SK-N-SH treated with all-trans-retinoic acid at 6 μM for 48 hours (cell line): Measurements from ENCODE around the gene TUBGCP2.

Source experiments
- ATAC-seq: fragments of 200-7000 bp; cut with Tn5 transposase; 3 replicates; pipeline ENCODE4 v1.9.1; 2020; ENCODE audit warnings: mild to moderate bottlenecking, moderate library complexity
- ARNTL ChIP-seq: fragments of 450-650 bp; formaldehyde crosslinking; IDR thresholded peaks from 2 replicates; pipeline ENCODE4 v1.5.0; 2020; ENCODE audit warnings: low read depth, mild to moderate bottlenecking, moderate library complexity, borderline replicate concordance
- BACH2 ChIP-seq: fragments of 250-450 bp; sonication (Bioruptor Pico); IDR thresholded peaks from 2 replicates; pipeline ENCODE4 v1.9.0; 2021; ENCODE audit warnings: mild to moderate bottlenecking, borderline replicate concordance
- CSDC2 ChIP-seq: fragments of 250-450 bp; sonication (Bioruptor Pico); IDR thresholded peaks from 2 replicates; pipeline ENCODE4 v1.5.0; 2020; ENCODE audit warnings: mild to moderate bottlenecking, moderate library complexity
- ESRRG ChIP-seq: fragments of 250-450 bp; sonication (Bioruptor Pico); IDR thresholded peaks from 2 replicates; pipeline ENCODE4 v1.6.1; 2021; ENCODE audit warnings: mild to moderate bottlenecking
- ISL1 ChIP-seq: fragments of 250-450 bp; sonication (Bioruptor Pico); IDR thresholded peaks from 2 replicates; pipeline ENCODE4 v2.1.2; 2022; ENCODE audit warnings: mild to moderate bottlenecking, moderate library complexity
- OSR1 ChIP-seq: fragments of 250-450 bp; sonication (Bioruptor Pico); IDR thresholded peaks from 2 replicates; pipeline ENCODE4 v1.8.0; 2022; ENCODE audit warnings: moderate library complexity, mild to moderate bottlenecking, inconsistent platforms
- RARB ChIP-seq: fragments of 250-450 bp; sonication (Bioruptor Pico); IDR thresholded peaks from 2 replicates; pipeline ENCODE4 v1.8.0; 2021; ENCODE audit warnings: mild to moderate bottlenecking, moderate library complexity
- SNAI2 ChIP-seq: fragments of 250-450 bp; sonication (Bioruptor Pico); IDR thresholded peaks from 2 replicates; pipeline ENCODE4 v1.5.0; 2020; ENCODE audit warnings: mild to moderate bottlenecking, moderate library complexity
- TCF4 ChIP-seq: fragments of 250-450 bp; sonication (Bioruptor Pico); IDR thresholded peaks from 2 replicates; pipeline ENCODE4 v1.8.0; 2021; ENCODE audit warnings: mild to moderate bottlenecking, moderate library complexity, borderline replicate concordance
- TOX ChIP-seq: fragments of 250-450 bp; sonication (Bioruptor Pico); IDR thresholded peaks from 2 replicates; pipeline ENCODE4 v1.8.0; 2021; ENCODE audit warnings: mild to moderate bottlenecking, moderate library complexity, borderline replicate concordance
- ZC3H10 ChIP-seq: fragments of 250-450 bp; sonication (Bioruptor Pico); IDR thresholded peaks from 2 replicates; pipeline ENCODE4 v1.5.1; 2021; ENCODE audit warnings: mild to moderate bottlenecking, moderate library complexity
- ZFP3 ChIP-seq: fragments of 250-450 bp; sonication (Bioruptor Pico); IDR thresholded peaks from 2 replicates; pipeline ENCODE4 v1.5.0; 2020; ENCODE audit warnings: mild to moderate bottlenecking, moderate library complexity
- ZFP30 ChIP-seq: fragments of 450-650 bp; formaldehyde crosslinking; IDR thresholded peaks from 2 replicates; pipeline ENCODE4 v1.5.0; 2022; ENCODE audit warnings: mild to moderate bottlenecking, moderate library complexity
- ZNF565 ChIP-seq: fragments of 450-650 bp; formaldehyde crosslinking; conservative IDR thresholded peaks from 2 replicates; pipeline ENCODE4 v1.5.0; 2020; ENCODE audit warnings: low read depth, mild to moderate bottlenecking, moderate library complexity
- ZNF70 ChIP-seq: fragments of 450-650 bp; formaldehyde crosslinking; IDR thresholded peaks from 2 replicates; pipeline ENCODE4 v1.5.0; 2020; ENCODE audit warnings: mild to moderate bottlenecking, moderate library complexity
- ZNF8 ChIP-seq: fragments of 450-650 bp; formaldehyde crosslinking; IDR thresholded peaks from 2 replicates; pipeline ENCODE4 v1.5.0; 2020; ENCODE audit warnings: mild to moderate bottlenecking, moderate library complexity
- TF ChIP-seq, protein P1 (sequence below): fragments of 250-450 bp; sonication (Bioruptor Pico); IDR thresholded peaks from 2 replicates; pipeline ENCODE4 v1.5.1; 2021; ENCODE audit warnings: mild to moderate bottlenecking, moderate library complexity
- TF ChIP-seq, protein P2 (sequence below): fragments of 250-450 bp; sonication (Bioruptor Pico); IDR thresholded peaks from 2 replicates; pipeline ENCODE4 v1.8.0; 2020; ENCODE audit warnings: mild to moderate bottlenecking, moderate library complexity, borderline replicate concordance
- TF ChIP-seq, protein P3 (sequence below): fragments of 250-450 bp; sonication (Bioruptor Pico); IDR thresholded peaks from 2 replicates; pipeline ENCODE4 v1.5.1; 2020; ENCODE audit warnings: low read depth, mild to moderate bottlenecking, moderate library complexity
- TF ChIP-seq, protein P4 (sequence below): fragments of 250-450 bp; sonication (Bioruptor Pico); IDR thresholded peaks from 2 replicates; pipeline ENCODE4 v1.5.0; 2020; ENCODE audit warnings: mild to moderate bottlenecking, moderate library complexity

The TUBGCP2 gene

DNA sequence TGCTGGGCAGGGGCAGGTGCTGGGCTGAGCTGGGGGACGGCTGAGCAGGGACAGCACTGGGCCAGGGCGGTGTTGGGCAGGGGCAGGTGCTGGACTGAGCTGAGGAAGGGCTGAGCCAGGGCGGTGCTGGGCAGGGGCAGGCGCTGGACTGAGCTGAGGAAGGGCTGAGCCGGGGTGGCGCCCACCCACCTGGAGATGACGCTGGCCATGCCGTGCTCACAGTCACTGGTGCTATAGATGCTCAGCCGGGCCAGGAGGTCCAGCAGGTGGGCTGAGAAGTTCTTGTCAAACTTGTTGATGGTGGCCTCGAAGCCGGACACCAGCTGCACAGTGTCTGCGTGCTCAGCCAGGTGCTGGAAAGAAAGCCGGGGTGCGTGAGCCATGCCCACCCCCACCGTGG lies 27.6 kb downstream of the TUBGCP2 start:
- TF ChIP-seq, protein P1, sequence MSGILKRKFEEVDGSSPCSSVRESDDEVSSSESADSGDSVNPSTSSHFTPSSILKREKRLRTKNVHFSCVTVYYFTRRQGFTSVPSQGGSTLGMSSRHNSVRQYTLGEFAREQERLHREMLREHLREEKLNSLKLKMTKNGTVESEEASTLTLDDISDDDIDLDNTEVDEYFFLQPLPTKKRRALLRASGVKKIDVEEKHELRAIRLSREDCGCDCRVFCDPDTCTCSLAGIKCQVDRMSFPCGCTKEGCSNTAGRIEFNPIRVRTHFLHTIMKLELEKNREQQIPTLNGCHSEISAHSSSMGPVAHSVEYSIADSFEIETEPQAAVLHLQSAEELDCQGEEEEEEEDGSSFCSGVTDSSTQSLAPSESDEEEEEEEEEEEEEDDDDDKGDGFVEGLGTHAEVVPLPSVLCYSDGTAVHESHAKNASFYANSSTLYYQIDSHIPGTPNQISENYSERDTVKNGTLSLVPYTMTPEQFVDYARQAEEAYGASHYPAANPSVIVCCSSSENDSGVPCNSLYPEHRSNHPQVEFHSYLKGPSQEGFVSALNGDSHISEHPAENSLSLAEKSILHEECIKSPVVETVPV = no peak
- no peak for TF ChIP-seq ESRRG (CRISPR knock-in tag)
- no peak for TF ChIP-seq ZNF8 (CRISPR knock-in tag)
- TF ChIP-seq CSDC2 (CRISPR knock-in tag) = no peak
- TF ChIP-seq BACH2 = no peak
- TF ChIP-seq TCF4 (CRISPR knock-in tag) = no peak
- TF ChIP-seq ZFP30 = no peak
- no peak for TF ChIP-seq OSR1 (CRISPR knock-in tag)
- TF ChIP-seq ZFP3 (CRISPR knock-in tag) = no peak
- no peak for TF ChIP-seq RARB (CRISPR knock-in tag)
- TF ChIP-seq TOX (CRISPR knock-in tag) = no peak
- TF ChIP-seq, protein P2, sequence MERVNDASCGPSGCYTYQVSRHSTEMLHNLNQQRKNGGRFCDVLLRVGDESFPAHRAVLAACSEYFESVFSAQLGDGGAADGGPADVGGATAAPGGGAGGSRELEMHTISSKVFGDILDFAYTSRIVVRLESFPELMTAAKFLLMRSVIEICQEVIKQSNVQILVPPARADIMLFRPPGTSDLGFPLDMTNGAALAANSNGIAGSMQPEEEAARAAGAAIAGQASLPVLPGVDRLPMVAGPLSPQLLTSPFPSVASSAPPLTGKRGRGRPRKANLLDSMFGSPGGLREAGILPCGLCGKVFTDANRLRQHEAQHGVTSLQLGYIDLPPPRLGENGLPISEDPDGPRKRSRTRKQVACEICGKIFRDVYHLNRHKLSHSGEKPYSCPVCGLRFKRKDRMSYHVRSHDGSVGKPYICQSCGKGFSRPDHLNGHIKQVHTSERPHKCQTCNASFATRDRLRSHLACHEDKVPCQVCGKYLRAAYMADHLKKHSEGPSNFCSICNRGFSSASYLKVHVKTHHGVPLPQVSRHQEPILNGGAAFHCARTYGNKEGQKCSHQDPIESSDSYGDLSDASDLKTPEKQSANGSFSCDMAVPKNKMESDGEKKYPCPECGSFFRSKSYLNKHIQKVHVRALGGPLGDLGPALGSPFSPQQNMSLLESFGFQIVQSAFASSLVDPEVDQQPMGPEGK = no peak
- TF ChIP-seq ZC3H10 = no peak
- TF ChIP-seq ZNF565 = no peak
- no peak for TF ChIP-seq SNAI2
- TF ChIP-seq, protein P3, sequence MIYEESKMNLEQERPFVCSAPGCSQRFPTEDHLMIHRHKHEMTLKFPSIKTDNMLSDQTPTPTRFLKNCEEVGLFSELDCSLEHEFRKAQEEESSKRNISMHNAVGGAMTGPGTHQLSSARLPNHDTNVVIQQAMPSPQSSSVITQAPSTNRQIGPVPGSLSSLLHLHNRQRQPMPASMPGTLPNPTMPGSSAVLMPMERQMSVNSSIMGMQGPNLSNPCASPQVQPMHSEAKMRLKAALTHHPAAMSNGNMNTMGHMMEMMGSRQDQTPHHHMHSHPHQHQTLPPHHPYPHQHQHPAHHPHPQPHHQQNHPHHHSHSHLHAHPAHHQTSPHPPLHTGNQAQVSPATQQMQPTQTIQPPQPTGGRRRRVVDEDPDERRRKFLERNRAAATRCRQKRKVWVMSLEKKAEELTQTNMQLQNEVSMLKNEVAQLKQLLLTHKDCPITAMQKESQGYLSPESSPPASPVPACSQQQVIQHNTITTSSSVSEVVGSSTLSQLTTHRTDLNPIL (CRISPR knock-in tag) = no peak

DNA sequence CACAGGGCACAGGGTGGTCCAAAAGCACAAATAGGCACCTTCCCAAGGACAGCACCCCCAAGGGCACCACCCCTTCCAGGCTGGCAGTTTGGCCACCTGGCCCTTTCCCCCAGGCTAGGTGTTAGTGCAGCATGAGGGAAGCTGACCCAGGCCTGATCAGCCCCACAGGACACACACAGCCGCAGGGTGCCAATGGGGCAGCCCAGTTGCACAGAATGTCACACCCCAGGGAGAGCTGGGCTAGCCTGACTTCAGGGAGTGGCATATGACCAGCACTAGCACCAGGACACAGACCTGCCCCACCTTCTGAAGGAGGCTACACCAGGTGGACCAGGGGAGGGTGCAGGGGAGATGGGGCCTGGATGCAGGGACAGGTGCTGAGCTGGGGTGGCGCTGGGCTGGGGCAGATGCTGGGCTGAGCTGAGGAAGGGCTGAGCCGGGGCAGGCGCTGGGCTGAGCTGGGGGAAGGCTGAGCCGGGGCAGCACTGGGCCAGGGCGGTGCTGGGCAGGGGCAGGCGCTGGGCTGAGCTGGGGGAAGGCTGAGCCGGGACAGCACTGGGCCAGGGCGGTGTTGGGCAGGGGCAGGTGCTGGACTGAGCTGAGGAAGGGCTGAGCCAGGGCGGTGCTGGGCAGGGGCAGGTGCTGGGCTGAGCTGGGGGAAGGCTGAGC lies 28.1 kb downstream of the TUBGCP2 start:
- ATAC-seq = no peak
- TF ChIP-seq ZC3H10 (no peak), ISL1 (CRISPR knock-in tag) (no peak), CSDC2 (CRISPR knock-in tag) (no peak), OSR1 (CRISPR knock-in tag) (no peak), ZFP30 (no peak), ZNF70 (no peak), ARNTL (CRISPR knock-in tag) (no peak), BACH2 (no peak)
- TF ChIP-seq, protein P3 (CRISPR knock-in tag) = no peak
- TF ChIP-seq, protein P2 = no peak

More for the DNA sequence above, 27.6 kb downstream of the TUBGCP2 start:
- ATAC-seq = no peak

DNA sequence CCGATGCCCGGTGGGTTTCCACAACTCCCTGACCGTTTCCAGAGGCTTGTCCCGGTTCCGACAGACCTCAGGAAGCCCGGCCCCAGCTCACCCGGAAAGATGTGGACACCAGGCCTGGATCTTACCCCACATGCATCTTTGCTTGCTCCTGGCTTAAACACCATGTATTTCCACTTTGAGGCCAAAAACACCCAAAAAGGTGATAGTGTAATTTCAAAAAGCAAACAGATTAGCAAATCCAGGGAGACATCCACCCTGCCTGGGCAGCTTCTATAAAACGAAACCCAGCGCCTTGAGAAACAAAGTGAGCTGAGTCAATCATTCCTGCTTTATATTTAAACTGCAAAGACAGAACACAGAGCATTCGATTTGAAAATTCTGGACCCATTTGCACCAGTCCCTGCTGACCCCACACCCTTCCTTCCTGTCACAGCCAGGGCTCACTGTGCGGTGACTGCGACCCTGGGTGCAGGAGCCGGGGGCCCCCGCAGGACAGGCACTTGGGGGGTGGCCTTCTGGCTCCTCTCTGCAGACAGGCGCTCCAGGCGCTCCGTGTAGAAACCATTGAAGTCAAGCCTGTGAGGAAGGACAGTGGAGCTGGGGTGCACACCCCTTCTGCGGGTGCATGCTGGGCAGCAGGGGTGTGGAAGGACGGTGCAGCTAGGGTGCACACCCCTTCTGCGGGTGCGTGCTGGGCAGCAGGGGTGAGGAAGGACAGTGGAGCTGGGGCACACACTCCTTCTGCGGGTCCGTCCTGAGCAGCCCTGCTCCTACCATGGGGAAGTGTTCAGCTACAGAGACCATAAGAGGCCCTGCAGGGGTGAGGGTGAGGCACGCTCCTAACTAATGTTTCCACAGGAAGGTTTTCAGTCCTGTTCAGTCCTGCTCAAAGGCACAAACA lies 29.1 kb downstream of the TUBGCP2 start:
- no peak for ATAC-seq

More for the DNA sequence above, 29.1 kb downstream of the TUBGCP2 start:
- no peak for TF ChIP-seq TCF4 (CRISPR knock-in tag)
- TF ChIP-seq RARB (CRISPR knock-in tag) = no peak
- no peak for TF ChIP-seq ZNF8 (CRISPR knock-in tag)
- TF ChIP-seq, protein P4, sequence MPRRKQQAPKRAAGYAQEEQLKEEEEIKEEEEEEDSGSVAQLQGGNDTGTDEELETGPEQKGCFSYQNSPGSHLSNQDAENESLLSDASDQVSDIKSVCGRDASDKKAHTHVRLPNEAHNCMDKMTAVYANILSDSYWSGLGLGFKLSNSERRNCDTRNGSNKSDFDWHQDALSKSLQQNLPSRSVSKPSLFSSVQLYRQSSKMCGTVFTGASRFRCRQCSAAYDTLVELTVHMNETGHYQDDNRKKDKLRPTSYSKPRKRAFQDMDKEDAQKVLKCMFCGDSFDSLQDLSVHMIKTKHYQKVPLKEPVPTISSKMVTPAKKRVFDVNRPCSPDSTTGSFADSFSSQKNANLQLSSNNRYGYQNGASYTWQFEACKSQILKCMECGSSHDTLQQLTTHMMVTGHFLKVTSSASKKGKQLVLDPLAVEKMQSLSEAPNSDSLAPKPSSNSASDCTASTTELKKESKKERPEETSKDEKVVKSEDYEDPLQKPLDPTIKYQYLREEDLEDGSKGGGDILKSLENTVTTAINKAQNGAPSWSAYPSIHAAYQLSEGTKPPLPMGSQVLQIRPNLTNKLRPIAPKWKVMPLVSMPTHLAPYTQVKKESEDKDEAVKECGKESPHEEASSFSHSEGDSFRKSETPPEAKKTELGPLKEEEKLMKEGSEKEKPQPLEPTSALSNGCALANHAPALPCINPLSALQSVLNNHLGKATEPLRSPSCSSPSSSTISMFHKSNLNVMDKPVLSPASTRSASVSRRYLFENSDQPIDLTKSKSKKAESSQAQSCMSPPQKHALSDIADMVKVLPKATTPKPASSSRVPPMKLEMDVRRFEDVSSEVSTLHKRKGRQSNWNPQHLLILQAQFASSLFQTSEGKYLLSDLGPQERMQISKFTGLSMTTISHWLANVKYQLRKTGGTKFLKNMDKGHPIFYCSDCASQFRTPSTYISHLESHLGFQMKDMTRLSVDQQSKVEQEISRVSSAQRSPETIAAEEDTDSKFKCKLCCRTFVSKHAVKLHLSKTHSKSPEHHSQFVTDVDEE (CRISPR knock-in tag) = no peak
